ENCODE measurements around the gene WASHC2C.
"Not testable (repeated sequence)": the region's sequence is repeated elsewhere in the genome, so short reads cannot be mapped to it uniquely, and the experiment has no call there.

Gene WASHC2C

DNA sequence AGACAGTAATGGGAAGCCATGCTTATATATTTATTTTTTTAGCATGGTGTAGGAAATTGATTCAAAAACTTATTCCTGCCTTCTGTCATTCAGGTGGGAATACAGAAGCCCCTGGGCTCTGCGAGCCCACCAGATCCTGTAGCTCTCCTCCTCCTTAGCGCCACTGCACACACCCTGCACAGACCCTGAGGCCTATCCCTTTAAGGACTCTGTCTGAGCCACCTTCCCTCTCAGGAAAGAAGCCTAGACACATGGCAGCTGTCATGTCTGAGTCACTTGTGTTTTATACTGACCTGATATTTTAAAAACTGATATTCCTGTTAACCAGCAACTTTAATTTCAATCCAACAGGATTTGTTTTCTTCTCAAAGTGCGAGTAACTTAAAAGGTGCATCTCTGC, 36.0 kb downstream of the WASHC2C start:
- not testable (repeated sequence) for DNase-seq (ENCODE audit: low read depth); H3K4me3 ChIP-seq (ENCODE audit: low read length)

- DNase-seq (ENCODE audit: low read depth); H3K4me3 ChIP-seq (ENCODE audit: low read length): not testable (repeated sequence)
These were observed 41.3 kb downstream of the WASHC2C start for GRCh38 chr10:45768334-45768733.

DNA sequence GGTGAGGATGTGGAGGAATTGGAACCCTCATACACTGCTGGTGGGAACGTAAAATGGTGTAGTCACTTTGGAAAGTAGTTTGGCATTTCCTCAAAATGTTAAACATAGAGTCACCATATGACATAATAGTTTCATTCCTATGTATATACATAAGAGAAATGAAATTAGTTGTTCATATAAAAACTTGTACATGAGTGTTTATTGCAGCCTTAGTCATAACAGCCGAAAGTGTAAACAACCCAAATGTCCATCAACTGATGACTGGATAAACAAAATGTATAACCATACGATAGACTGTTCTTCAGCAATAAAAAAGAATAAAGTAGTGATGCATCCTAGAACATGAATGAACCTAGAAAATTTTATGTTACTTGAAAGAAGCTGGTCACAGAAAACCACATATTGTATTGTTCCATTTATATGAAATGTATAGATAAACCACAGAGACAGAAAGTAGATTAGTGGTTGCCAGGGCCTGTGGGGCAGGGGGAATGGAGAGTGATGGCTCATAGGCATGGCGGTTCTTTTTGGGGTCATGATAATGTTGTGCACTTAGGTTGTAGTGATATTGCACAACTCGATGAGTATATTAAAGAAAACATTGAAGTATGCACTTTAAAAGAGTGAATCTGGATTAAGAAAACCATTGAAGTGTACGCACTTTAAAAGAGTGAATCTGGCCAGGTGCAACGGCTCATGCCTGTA, 44.8 kb downstream of the WASHC2C start:
- not testable (repeated sequence) for H3K4me3 ChIP-seq (ENCODE audit: low read length); DNase-seq (ENCODE audit: low read depth)

- DNase-seq (ENCODE audit: low read depth); H3K4me3 ChIP-seq (ENCODE audit: low read length): not testable (repeated sequence)
These were observed 59.2 kb downstream of the WASHC2C start for GRCh38 chr10:45786217-45786616.

DNA sequence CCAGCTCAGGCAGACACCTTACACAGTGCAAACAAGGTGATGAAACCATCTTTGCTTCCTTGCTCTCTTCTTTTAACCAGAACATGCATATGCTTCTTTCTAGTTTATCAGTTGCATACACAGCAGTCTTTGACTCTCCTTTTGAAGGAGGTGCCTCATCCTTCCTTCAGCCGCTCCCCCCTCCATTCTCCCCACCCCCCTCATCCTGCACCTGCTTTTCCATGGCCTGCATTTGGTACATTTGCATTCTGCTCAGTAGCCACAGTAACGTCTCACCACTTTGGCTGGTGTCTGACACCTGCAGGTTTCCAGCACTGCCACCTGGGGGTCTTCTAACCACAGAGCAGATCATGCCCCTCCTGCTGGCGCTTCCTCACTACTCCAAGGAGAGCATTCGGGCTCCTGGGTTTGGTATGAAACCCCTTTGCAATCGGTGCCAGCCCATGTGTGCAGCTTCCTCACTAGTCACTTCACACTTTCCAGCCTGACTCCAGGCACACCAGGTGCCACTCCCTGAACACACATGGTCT, 60.2 kb downstream of the WASHC2C start:
- not testable (repeated sequence) for DNase-seq (ENCODE audit: low read depth); H3K4me3 ChIP-seq (ENCODE audit: low read length)

DNA sequence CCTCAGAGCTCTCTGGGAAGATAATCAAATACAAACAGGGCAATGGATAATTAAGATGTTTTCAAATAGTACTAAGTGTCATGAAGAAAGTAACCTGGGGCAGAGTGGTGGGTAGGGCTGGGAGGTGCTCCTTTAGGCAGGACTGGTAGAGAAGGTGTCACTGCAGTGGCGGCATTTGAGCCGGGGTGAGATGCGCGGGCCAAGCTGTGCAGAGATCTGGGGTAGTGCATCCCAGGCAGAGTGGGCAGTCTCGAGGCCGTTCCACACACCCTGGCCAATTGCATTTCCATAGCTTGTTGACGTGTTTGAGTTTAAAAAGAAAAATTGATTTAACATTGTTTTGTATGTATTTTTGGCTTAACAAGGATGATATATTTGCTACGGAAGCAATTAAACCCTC, 62.9 kb downstream of the WASHC2C start:
- not testable (repeated sequence) for H3K4me3 ChIP-seq (ENCODE audit: low read length); DNase-seq (ENCODE audit: low read depth)

- H3K4me3 ChIP-seq (ENCODE audit: low read length): not testable (repeated sequence)
- DNase-seq (ENCODE audit: low read depth): peak; percentile 83
These were observed 63.8 kb downstream of the WASHC2C start for GRCh38 chr10:45790694-45791426.

- DNase-seq (ENCODE audit: low read depth); H3K4me3 ChIP-seq (ENCODE audit: low read length): not testable (repeated sequence)
These were observed 67.7 kb downstream of the WASHC2C start for GRCh38 chr10:45794761-45795160.

DNA sequence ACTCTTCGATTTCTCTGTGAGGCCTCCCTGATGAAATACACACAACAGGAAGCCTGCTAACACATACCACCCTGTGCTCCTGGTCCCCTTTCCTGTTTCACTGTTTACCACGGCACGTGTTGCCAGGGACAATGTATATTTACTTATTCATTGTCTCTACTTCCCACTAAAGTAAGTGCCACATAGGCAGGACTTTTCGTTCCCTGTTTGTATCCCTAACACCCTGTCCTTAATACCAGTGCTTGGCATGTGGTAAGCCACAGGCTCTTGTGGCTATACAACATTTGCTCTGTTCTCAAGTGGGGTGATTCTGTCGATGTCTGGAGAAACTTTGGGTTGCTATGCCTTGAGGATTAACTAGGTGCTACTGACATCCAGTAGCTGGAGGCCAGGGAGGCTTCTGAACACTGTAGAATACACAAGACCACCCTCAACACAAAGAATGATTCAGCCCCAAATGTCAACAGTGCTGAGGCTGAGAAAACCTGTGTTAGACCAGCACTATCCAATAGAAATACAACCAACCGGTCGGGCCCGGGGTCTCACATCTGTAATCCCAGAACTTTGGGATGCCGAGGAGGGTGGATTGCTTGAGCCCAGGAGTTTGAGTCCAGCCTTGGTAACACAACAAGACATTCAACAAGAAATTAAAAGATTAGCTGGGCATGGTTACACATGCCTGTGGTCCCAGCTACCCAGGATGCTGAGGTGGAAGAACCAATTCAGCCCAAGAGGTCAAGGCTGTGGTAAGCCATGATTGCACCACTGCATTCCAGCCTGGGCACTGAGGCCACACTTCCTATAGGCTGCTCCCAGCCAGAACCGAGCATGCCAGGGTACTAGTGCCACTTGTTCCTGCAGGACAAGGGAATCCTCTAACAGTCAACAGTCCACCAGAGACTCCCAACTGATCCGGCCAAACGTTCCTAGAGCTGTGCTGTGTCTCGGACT, 76.3 kb downstream of the WASHC2C start:
- DNase-seq (ENCODE audit: low read depth); H3K4me3 ChIP-seq (ENCODE audit: low read length): not testable (repeated sequence)

GRCh38 chr10:45804996-45805395, 77.9 kb downstream of the WASHC2C start:
- not testable (repeated sequence) for H3K4me3 ChIP-seq (ENCODE audit: low read length); DNase-seq (ENCODE audit: low read depth)

- no peak overlapping the region for H3K4me3 ChIP-seq (ENCODE audit: low read length)
- TF ChIP-seq, protein P1, sequence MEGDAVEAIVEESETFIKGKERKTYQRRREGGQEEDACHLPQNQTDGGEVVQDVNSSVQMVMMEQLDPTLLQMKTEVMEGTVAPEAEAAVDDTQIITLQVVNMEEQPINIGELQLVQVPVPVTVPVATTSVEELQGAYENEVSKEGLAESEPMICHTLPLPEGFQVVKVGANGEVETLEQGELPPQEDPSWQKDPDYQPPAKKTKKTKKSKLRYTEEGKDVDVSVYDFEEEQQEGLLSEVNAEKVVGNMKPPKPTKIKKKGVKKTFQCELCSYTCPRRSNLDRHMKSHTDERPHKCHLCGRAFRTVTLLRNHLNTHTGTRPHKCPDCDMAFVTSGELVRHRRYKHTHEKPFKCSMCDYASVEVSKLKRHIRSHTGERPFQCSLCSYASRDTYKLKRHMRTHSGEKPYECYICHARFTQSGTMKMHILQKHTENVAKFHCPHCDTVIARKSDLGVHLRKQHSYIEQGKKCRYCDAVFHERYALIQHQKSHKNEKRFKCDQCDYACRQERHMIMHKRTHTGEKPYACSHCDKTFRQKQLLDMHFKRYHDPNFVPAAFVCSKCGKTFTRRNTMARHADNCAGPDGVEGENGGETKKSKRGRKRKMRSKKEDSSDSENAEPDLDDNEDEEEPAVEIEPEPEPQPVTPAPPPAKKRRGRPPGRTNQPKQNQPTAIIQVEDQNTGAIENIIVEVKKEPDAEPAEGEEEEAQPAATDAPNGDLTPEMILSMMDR (IDR thresholded peaks at IDR 0.05; ENCODE audit: insufficient read depth, low read depth, low read length, missing control alignments): no peak
- DNase-seq (ENCODE audit: low read depth): no peak
These were observed 82.8 kb downstream of the WASHC2C start for GRCh38 chr10:45809837-45810236.

DNA sequence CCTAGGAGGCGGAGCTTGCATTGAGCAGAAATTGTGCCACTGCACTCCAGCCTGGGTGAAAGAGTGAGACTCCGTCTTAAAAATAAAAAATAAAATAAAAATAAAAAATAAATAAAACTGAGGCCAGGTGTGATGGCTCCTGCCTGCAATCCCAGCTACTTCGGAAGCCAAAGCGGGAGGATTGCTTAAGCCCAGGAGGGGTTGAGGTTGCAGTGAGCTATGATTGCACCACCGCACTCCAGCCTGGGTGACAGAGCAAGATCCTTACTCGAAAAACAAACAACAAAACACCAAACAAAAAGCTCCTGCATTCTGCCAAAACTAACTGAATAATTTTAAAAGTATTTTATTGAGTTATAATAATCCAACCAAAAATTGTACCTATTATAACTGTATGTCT, 84.0 kb downstream of the WASHC2C start:
- DNase-seq (ENCODE audit: low read depth): no peak
- H3K4me3 ChIP-seq (ENCODE audit: low read length): no peak overlapping the region
- TF ChIP-seq, protein P1 (IDR thresholded peaks at IDR 0.05; ENCODE audit: insufficient read depth, low read depth, low read length, missing control alignments): no peak

DNA sequence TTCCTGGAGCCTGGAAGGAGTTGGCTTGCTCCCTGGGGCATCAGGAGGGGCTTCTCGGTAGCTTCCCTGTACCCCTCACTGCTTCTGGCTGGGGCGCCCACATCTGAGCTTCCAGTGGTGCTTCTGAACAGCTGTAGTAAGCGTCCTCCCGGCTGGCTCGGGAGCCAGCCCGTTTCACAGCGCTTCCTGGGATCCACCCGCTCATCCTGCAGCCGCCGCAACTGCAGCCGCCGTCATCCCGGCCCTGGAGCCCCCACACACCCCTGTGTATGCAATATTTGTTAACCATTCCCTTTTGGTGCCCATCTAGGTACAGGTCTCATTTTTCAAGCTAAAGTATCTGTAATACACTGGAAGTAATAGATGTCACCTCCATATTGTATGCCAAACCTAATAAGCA, 85.9 kb downstream of the WASHC2C start:
- H3K4me3 ChIP-seq (ENCODE audit: low read length); DNase-seq (ENCODE audit: low read depth): not testable (repeated sequence)

DNA sequence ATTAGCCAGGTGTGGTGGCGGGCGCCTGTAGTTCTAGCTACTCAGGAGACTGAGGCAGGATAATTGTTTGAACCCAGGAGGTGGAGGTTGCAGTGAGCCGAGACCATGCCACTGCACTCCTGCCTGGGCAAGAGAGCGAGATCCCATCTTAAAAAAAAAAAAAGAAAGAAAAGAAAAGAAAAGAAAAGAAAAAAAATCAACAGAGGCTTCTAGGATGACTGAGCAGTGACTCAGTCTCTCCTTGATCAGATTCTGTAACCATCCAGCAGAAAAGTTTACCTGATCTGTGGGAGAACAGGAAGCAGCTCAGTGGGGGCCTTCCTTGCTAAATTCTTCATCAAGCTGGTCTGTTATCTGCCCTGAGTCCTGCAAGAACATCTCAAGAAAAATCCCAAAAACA, 87.1 kb downstream of the WASHC2C start:
- H3K4me3 ChIP-seq (ENCODE audit: low read length): not testable (repeated sequence)
- DNase-seq (ENCODE audit: low read depth): peak; percentile 14

All from epithelial cell of esophagus (primary cell).